IPS-18a (cell line): ENCODE measurements around the gene SLC25A42.

ENCODE experiments used
- H3K27ac ChIP-seq: one replicate; pipeline ENCODE4 v1.5.1; 2013; ENCODE audit warnings: low read length
- H3K27me3 ChIP-seq: one replicate; pipeline ENCODE4 v1.6.1; 2013; ENCODE audit warnings: mild to moderate bottlenecking, low read length; ENCODE audit not compliant: control insufficient read depth, insufficient read depth
- H3K36me3 ChIP-seq: one replicate; pipeline ENCODE4 v1.6.1; 2013; ENCODE audit warnings: low read depth, low read length; ENCODE audit not compliant: control insufficient read depth
- H3K4me1 ChIP-seq: one replicate; pipeline ENCODE4 v1.6.1; 2013; ENCODE audit warnings: low read depth, low read length; ENCODE audit not compliant: control insufficient read depth
- H3K4me3 ChIP-seq: one replicate; pipeline ENCODE4 v1.5.1; 2013; ENCODE audit warnings: low read length
- H3K9ac ChIP-seq: one replicate; pipeline ENCODE4 v1.6.1; 2013; ENCODE audit warnings: mild to moderate bottlenecking, low read length, moderate library complexity
- H3K9me3 ChIP-seq: one replicate; pipeline ENCODE4 v1.6.1; 2013; ENCODE audit warnings: low read depth, low read length; ENCODE audit not compliant: control insufficient read depth

Gene SLC25A42

GRCh38 chr19:19052921-19053320, 10.9 kb upstream of the SLC25A42 start:
- H3K4me1 ChIP-seq: no peaks in the 10 kb centered on the region
- H3K36me3 ChIP-seq: peaks cover 66% of the 10 kb centered on the region
- no peaks in the 10 kb centered on the region for H3K9me3 ChIP-seq
- H3K4me3 ChIP-seq: no peak overlapping the region
- H3K27me3 ChIP-seq: no peaks in the 10 kb centered on the region
- no peak overlapping the region for H3K9ac ChIP-seq
- no peak overlapping the region for H3K27ac ChIP-seq

GRCh38 chr19:19053508-19054314, 10.1 kb upstream of the SLC25A42 start:
- Histone ChIP-seq H3K9ac (no peak overlapping the region), H3K9me3 (no peaks in the 10 kb centered on the region), H3K4me1 (no peaks in the 10 kb centered on the region), H3K27me3 (no peaks in the 10 kb centered on the region), H3K36me3 (peaks cover 66% of the 10 kb centered on the region), H3K4me3 (no peak overlapping the region), H3K27ac (no peak overlapping the region)

DNA sequence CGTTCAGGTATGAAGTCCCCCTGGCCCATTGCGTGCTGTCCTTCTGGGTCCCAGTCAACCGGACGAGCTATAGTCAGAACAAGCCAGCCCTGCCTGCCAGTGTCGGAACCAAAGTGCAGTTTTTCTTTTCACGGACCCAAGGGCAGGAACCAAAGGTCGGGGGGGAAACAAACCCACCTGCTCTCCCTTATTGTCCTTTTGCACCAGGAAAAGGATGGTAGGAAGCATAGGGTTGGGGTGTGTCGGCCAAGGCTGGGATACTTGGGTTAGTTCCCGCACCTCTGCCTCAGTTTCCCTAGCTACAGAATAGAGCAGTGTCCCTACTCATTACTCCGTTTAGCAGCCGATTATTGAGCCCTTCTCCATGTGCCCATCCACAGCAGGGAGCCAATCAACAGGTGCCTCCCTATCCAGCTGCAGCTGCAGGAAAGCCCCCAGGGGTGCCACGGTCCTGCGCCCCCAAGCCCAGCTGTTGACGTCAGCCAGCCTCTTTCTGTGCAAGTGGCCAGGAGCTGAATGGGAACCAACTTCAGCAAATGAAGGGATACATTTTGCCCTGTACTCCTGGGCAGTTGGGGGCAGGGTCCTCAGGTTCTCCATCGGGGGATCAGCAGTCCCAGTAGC, 9.4 kb upstream of the SLC25A42 start:
- Histone ChIP-seq H3K9me3 (no peaks in the 10 kb centered on the region), H3K4me1 (no peaks in the 10 kb centered on the region), H3K36me3 (peaks cover 63% of the 10 kb centered on the region)

DNA sequence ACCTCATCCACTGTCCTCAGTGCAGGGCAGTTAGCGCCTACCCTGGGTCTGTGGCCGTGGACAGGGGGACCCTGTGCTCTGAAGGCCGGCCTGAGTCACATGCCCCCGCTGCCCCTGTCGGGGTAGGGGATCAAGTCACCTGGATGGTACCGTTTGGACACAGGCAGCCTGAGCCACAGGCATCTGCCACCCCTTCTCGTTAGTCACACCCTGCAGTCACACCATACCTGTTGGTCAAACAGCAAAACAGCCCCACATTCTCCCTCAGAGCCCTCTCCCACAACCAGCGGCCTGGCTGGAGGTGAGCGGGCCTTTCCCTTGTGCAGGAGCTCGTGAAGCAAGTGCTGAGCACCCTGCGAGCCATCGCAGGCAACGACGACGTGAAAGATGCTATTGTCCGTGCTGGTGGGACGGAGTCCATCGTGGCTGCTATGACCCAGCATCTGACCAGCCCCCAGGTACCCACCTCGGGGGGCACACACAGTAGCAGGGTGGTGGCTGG, 8.8 kb upstream of the SLC25A42 start:
- Histone ChIP-seq H3K36me3 (peaks cover 62% of the 10 kb centered on the region), H3K27me3 (peaks cover 5% of the 10 kb centered on the region), H3K27ac (no peak overlapping the region)

More for the DNA sequence above, 9.4 kb upstream of the SLC25A42 start:
- Histone ChIP-seq H3K4me3 (no peak overlapping the region), H3K27me3 (no peaks in the 10 kb centered on the region), H3K9ac (no peak overlapping the region), H3K27ac (no peak overlapping the region)

GRCh38 chr19:19055701-19056100, 8.1 kb upstream of the SLC25A42 start:
- Histone ChIP-seq H3K4me1 (no peaks in the 10 kb centered on the region), H3K36me3 (peaks cover 56% of the 10 kb centered on the region), H3K9me3 (no peaks in the 10 kb centered on the region), H3K4me3 (no peak overlapping the region), H3K9ac (no peak overlapping the region), H3K27ac (no peak overlapping the region), H3K27me3 (peaks cover 7% of the 10 kb centered on the region)

More for the DNA sequence above, 8.8 kb upstream of the SLC25A42 start:
- no peak overlapping the region for H3K9ac ChIP-seq
- no peaks in the 10 kb centered on the region for H3K9me3 ChIP-seq
- no peak overlapping the region for H3K4me3 ChIP-seq
- H3K4me1 ChIP-seq: no peaks in the 10 kb centered on the region

- Histone ChIP-seq H3K9me3 (no peaks in the 10 kb centered on the region), H3K9ac (no peak overlapping the region), H3K4me1 (no peaks in the 10 kb centered on the region), H3K27me3 (peaks cover 10% of the 10 kb centered on the region), H3K36me3 (peaks cover 46% of the 10 kb centered on the region), H3K27ac (no peak overlapping the region), H3K4me3 (no peak overlapping the region)
These were observed 7.0 kb upstream of the SLC25A42 start for GRCh38 chr19:19056636-19057275.

DNA sequence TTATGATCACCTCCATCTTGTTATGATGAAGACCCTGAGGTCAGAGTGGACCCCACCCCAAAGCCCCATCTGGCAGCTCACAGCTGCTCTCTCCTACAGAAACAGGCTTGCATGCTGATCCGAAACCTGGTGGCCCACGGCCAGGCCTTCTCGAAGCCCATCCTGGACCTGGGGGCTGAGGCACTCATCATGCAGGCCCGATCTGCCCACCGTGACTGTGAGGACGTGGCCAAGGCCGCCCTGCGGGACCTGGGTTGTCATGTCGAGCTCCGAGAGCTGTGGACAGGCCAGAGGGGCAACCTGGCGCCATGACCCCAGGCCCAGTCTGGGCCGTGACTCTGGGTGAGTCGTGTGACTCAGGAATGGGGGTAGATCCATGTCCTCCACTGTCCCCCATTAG, 6.5 kb upstream of the SLC25A42 start:
- H3K27ac ChIP-seq: no peak overlapping the region
- H3K9me3 ChIP-seq: no peaks in the 10 kb centered on the region
- H3K4me1 ChIP-seq: no peaks in the 10 kb centered on the region
- no peak overlapping the region for H3K9ac ChIP-seq
- H3K36me3 ChIP-seq: peaks cover 40% of the 10 kb centered on the region
- peaks cover 10% of the 10 kb centered on the region for H3K27me3 ChIP-seq
- H3K4me3 ChIP-seq: no peak overlapping the region

DNA sequence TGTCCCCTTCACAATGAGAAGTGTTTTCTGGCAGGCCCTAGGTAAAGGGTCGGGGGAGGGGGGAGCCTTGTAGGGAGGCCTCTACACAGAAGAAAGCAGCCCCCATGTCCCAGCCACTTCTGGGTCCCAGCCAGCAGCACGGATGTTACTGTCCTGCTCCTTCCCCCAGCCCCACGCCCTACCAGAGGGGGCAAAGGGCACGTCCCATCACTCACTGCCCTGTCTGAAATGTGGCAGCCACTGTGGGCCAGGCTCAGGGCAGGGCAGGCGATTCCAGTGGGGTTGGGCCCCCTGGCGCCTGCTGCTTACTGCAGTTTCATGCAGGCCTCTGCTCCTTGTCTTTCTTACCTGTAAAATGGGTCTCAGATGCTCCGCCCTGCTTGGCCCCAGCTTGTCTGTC, 6.1 kb upstream of the SLC25A42 start:
- peaks cover 10% of the 10 kb centered on the region for H3K27me3 ChIP-seq
- H3K9ac ChIP-seq: no peak overlapping the region
- peaks cover 36% of the 10 kb centered on the region for H3K36me3 ChIP-seq
- no peaks in the 10 kb centered on the region for H3K4me1 ChIP-seq
- H3K9me3 ChIP-seq: no peaks in the 10 kb centered on the region
- H3K27ac ChIP-seq: no peak overlapping the region
- H3K4me3 ChIP-seq: no peak overlapping the region

DNA sequence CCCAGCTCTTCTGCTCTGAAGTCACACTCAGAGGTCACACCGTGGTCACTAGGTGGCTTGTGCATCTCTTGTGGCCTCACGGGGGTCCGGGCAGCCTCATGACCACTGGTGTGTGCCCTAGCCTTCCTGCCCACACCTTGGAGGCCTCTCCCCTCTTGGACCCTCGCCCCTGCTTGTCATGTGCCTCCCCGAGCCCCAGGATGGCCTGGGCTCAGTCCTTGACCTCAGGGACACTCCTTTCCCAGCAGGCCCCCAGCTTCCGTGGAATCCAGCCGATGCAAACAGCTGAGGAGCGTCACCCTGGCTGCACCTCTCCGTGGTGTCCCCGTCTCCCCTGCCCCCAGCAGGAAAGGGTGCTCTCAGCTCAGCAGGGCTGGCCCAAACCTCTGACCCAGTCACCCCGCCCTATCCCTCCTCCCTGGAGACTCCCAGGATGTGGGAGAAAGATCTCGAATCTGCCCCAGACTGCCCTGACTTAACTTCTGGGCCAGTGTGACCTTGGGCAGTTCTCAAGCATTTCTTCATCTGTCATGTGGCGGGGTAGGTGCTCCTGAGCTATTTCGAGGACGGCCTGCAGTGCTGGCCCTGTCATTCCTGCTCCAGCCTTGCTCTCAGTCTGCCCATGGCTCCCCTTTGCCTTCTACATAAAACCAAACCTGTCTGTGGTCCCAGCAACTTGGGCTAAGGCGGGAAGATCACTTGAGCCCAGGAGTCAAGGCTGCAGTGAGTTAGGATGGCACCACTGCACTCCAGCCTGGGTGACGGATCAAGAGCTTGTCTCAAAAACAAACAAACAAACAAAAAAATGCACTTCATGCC, 4.6 kb upstream of the SLC25A42 start:
- no peak overlapping the region for H3K9ac ChIP-seq
- H3K27ac ChIP-seq: no peak overlapping the region
- H3K4me1 ChIP-seq: peaks cover 2% of the 10 kb centered on the region
- no peaks in the 10 kb centered on the region for H3K9me3 ChIP-seq
- H3K4me3 ChIP-seq: no peak overlapping the region
- H3K27me3 ChIP-seq: peaks cover 13% of the 10 kb centered on the region
- peaks cover 29% of the 10 kb centered on the region for H3K36me3 ChIP-seq

- Histone ChIP-seq H3K27ac (no peak overlapping the region), H3K36me3 (peaks cover 21% of the 10 kb centered on the region), H3K9me3 (no peaks in the 10 kb centered on the region), H3K4me1 (peaks cover 8% of the 10 kb centered on the region), H3K4me3 (no peak overlapping the region), H3K9ac (no peak overlapping the region), H3K27me3 (peaks cover 21% of the 10 kb centered on the region)
These were observed 3.8 kb upstream of the SLC25A42 start for GRCh38 chr19:19059837-19060611.
